GM19468 (cell line): ENCODE data around the gene DIS3L2.
"Not testable (repeated sequence)": the region's sequence is repeated elsewhere in the genome, so short reads cannot be mapped to it uniquely, and the experiment has no call there.

Source experiments
- ATAC-seq: cut with Tn5 transposase; IDR thresholded peaks from one replicate; pipeline ENCODE4 v1.9.1; 2021; ENCODE audit warnings: mild to moderate bottlenecking, moderate library complexity, moderate number of reproducible peaks; ENCODE audit not compliant: unreplicated experiment; ENCODE audit errors: extremely low read depth

DIS3L2 gene

DNA sequence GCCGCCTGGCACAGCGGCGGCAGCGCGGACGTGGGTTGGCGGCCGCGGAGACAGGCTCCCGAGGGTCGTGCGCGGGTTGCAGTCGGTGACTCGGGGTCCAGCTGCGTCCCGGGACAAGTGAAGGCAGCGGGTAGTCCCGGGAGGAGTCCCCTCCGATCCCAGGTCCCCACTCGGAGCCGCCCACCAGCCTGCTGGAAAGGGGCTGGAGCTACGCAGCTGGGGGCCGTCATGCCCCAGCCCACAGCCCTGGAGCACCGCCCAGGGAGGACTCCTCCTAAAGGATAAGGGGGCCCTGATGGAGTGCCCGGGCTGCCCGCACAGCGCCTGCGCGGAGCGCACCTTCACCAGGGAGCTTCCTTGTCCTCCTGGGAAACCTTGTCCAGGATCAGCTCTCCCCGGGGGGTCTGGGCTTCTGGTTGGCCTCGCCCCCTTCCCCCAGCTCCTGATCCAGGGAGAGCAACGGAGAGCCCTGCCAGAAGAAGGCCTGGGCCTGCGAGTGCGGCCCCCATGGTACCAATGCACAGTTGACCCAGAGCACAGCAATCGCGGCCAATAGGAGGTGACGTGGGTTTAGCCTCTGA, 391.1 kb downstream of the DIS3L2 start:
- no peak for ATAC-seq

- ATAC-seq, result no peak
These were observed 391.6 kb downstream of the DIS3L2 start for GRCh38 chr2:232353096-232353495.

DNA sequence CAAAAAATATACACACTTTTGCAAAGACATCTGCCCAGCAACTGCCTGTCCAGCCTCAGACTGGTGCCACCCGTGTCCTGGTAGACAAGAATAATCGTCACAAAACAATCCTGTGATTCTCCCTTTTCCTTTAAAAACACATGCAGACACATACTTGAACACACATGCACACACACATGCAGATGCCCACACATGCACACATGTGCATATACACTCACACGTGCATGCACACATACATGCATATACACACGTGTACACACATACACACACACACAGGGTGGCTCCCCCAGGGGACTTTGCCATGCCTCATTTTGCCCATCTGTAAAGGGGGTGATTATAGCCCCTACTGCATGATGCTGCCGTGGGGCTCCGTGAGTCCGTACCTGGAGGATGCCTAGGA, 392.1 kb downstream of the DIS3L2 start:
- no peak for ATAC-seq

GRCh38 chr2:232354069-232354468, 392.6 kb downstream of the DIS3L2 start:
- no peak for ATAC-seq

DNA sequence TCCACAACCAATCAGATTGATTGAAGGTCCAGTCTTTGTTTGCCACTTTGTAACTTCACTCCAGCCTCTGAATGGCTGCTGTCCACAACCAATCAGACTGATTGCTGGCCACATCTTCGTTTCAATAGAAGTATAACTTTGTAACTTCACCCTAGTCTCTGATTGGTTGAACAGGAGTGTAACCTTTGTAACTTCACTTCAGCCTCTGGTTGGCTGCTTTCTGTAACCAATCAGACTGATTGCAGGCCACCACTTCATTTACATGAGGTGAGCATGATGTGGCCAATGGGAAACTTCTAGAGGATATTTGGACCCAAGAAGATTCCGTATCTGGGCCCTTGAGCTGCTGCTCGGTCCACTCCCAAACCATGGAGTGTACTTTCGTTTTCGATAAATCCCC, 400.1 kb downstream of the DIS3L2 start:
- ATAC-seq, result no peak

DNA sequence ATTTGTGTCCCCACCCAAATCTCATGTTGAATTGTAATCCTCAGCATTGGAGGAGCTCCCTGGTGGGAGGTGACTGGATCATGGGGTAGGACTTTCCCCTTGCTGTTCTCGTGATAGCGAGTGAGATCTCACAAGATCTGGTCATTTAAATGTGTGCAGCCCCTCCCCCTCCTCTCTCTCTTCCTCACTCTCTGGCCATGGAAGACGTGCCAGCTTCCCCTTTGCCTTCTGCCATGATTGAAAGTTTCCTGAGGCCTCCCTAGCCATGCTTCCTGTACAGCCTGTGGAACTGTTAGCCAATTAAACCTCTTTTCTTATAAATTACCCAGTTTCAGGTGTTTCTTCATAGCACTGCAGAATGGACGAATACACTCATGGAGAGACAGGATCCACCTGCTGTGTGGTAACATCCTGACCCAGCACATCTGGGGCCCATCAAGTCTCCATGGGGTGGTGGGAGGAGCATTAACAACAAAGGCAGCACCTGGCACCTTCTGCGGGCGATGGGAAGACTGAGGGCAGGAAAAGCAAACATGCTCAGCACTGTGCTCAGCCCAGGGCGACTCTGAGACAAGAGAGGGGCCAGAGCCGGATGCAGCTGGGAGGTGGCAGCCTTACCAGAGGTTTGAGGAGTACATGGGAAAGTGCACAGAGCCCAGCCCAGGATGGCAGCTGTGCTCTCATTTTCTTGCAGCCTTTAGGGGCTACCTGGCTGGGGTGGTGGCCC, 400.8 kb downstream of the DIS3L2 start:
- no peak for ATAC-seq

DNA sequence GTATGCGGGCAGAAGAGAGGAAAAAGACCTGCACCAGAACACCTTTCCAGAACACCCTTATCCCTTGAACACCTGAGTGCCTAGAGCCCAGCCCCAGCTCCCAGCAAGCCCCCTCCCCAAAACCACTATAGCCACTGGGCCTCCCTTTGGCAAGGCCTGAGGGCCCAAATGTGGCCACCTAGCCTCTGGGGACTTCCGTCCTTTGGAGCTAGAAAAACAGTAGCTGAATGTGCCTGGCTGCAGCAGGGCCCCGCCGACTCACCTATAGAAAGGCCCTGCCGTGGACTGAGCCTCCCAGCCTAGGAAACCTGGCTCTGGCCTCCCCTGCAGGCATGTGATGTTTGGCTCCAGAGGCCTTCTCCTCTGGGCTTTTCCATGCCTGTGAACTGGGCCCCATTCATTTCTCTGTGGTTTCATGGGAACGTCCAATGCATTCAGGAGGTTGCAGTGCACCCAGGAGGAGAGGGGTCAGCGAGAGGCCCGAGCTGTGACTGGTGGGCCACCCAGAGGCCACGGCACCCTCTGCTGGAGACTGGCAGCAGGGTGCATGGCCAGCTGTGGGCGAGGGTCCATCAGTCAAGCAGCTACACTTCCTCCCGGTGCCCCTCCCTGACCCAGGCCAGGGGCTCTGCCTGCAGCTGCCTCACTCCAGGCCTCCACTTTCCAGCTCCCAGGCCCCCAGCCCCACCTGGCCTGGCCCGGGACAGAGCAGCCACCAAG, 401.7 kb downstream of the DIS3L2 start:
- not testable (repeated sequence) for ATAC-seq

GRCh38 chr2:232363784-232364615, 402.5 kb downstream of the DIS3L2 start:
- ATAC-seq, result no peak

- not testable (repeated sequence) for ATAC-seq
These were observed 403.5 kb downstream of the DIS3L2 start for GRCh38 chr2:232364806-232365594.

DNA sequence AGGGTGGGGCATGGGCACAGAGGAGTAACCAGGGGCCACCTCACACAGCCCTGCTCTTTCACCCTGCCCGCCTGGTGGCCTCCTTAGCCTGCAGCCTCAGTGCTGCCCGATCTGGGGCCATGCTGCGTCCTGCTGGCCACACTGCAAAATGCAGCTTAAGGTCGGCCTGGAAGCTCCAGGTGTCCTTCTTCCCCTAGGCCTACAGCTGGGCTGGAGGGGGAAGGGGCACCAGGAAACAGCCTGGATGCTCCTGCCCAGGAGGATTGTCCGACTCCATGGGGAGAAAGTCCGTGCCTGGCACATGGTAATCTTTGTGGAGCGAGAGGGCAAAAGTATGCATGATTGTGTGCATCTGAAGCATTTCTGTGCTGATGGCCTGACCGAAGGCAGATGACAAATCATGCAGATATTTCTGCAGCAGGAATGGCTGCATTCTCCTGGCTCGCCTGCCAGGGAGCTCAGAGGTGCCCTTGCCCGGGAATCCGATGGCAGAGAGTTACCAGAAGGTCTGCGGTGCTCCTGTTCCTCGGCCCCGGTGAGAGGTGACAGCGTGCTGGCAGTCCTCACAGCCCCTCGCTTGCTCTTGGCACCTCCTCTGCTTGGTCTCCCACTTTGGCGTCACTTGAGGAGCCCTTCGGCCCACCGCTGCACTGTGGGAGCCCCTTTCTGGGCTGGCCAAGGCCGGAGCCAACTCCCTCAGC, 404.3 kb downstream of the DIS3L2 start:
- no peak for ATAC-seq

DNA sequence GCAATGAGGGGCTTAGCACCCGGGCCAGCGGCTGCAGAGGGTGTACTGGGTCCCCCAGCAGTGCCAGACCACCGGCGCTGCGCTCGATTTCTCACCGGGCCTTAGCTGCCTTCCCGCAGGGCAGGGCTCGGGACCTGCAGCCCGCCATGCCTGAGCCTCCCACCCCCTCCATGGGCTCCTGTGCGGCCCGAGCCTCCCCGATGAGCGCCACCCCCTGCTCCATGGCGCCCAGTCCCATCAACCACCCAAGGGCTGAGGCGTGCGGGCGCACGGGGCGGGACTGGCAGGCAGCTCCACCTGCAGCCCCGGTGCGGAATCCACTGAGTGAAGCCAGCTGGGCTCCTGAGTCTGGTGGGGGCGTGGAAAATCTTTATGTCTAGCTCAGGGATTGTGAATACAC, 404.9 kb downstream of the DIS3L2 start:
- ATAC-seq, result not testable (repeated sequence)

GRCh38 chr2:232367016-232367415, 405.5 kb downstream of the DIS3L2 start:
- no peak for ATAC-seq

- no peak for ATAC-seq
These were observed 406.2 kb downstream of the DIS3L2 start for GRCh38 chr2:232367591-232368233.

DNA sequence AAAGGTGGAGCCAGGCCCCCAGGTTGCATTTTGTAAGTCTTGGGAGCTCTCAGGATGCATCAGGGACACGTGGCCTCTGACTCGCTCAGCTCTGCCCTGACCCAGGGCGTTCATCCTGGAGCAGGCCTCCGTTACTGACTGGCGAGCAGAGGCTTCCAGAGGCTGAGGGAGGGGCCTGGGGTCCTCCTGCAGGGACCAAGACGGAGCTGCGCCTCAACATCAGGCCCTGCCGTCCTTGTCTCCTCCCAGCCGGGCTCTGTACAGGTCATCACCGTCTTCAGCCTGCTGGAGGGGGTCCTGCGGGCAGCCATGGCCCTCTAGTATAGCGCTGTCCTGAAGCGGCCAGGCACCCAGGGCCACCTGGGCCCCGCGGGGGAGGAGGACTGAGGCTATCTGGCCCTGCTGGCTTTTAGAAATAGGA, 406.8 kb downstream of the DIS3L2 start:
- no peak for ATAC-seq

DNA sequence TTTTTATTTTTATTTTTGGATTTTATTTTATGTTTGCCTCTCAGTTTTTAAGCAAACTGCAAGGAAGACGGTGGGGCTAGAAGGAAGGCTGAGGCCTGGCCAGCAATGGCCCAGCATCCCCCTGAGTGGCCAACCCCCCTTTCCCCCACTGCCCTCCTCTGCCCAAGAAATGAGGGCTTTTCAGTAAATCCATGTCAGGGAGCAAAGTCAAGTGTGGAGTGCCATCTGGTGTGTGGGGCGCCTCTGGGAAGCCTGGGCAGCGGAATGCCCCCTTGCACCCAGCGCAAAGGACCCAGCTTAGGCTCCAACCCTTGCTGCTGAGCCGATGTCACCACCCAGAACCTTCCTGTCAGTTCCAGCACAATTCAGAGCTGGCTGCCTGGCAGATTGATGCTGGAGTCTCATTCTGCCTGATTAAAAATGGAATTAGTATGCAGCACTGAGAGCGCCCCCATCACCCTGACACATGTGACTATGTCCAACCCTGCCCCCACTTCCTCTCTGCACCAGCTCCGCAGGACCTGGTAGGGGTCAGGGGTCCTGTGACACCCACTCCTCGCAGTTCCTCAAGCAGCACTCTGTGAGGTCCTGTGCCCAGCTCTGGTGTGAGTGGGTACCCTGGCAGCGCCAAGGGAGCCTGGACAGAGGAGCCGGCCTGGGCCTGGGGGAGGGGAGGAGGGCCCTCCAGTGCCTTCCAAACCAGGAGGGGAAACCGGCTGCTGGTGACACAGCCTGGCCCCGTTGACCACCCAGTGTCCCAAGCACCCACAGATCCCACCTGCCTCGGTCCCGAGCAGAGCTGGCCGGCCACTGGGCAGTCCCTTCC, 407.8 kb downstream of the DIS3L2 start:
- ATAC-seq, result no peak

DNA sequence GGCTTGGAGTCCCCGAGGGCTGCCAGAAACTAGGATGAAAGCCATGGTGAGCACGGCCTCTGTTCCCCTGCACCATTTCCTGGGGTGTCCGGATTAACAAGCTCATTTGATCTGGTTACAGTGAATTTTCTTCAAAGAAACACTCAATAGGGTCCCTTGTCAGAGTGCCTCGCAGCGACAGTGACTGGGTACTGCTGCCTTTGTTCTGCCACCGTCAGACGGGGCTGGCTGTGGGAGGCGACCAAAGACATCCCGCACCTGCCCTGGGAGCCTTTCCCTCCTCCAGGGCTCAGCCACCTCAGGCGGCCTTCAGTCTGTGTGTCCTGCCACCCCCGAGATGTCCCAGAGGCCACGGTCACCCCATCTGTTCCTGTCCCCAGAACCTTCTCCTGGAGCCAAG, 408.5 kb downstream of the DIS3L2 start:
- not testable (repeated sequence) for ATAC-seq

DNA sequence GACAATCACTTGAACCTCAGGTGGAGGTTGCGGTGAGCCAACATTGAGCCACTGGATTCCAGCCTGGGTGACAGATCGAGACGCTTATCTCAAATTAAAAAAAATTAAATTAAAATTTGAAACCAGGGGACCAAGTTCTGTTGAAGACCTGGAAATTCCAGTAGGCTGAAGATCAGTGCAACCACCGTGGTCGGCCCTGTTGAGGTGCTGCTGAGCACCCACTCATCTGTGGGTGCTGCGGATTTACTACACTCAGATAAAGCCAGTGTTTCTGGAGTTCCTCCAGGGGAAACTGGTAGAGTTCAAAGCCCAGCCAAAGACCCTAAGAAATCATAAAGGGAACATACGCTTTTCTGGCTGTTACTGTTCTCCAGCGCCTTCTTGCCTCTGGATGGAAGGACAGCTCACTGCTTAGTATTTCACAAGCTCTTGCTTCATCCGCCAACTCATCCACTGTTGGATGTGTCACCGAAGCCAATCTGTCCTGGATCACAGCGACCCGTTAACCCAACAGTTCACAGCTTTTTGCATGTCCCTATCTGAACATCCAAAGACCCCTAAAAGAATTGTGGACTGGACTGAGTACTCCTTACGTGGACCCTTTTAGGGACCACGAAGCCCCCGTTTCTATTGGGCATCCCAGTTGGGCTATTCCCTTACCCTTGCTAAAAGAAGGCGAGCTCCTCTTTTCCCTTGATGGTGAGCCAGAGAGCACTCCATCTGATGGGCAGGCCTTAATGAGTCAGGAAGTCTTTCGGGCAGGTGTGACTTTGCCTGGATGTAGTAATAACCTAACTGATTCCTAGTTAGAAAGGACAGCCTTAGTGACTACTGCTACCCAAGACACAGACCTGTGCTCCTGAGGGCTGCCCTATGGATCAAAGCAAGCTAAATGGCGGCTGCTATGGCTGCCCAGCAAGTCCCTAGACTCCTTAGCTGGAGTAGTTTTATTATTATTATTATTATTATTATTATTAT, 411.0 kb downstream of the DIS3L2 start:
- no peak for ATAC-seq
